Stimulated activated naive B cell treated with anti-CD40 and anti-IgM and Interleukin-4, amounts not matched to agents 10 μg/mL and 1 μg/mL and 100 μg/mL, for 72 hours (primary cell): ENCODE data around the gene METTL15.
"Not testable (repeated sequence)": the region's sequence is repeated elsewhere in the genome, so short reads cannot be mapped to it uniquely, and the experiment has no call there.

Experiments used
- ATAC-seq, 2 donors: fragments of 150-1000 bp; cut with Tn5 transposase; replicated peaks; 2 replicates each; pipeline ENCODE4 v1.10.0; 2021; ENCODE audit warnings: moderate library complexity in 1 of 2
- DNase-seq: peaks from one replicate; pipeline ENCODE4 v3.0.0; 2021
- H3K27ac Mint-ChIP-seq: one replicate; pipeline ENCODE4 v1.8.0; 2022; ENCODE audit warnings: mild to moderate bottlenecking, mixed read lengths
- H3K27me3 Mint-ChIP-seq, 2 donors: one replicate each; pipeline ENCODE4 v1.8.0; 2022; ENCODE audit warnings: mixed read lengths in 2 of 2
- H3K36me3 Mint-ChIP-seq, 2 donors: one replicate each; pipeline ENCODE4 v1.8.0; 2022; ENCODE audit warnings: mixed read lengths in 2 of 2, mild to moderate bottlenecking in 1 of 2
- H3K4me1 Mint-ChIP-seq, 2 donors: one replicate each; pipeline ENCODE4 v1.8.0; 2022; ENCODE audit warnings: mixed read lengths in 2 of 2, mild to moderate bottlenecking in 1 of 2
- H3K4me3 Mint-ChIP-seq, 2 donors: one replicate each; pipeline ENCODE4 v1.8.0; 2022; ENCODE audit warnings: mild to moderate bottlenecking in 2 of 2, mixed read lengths in 2 of 2, moderate library complexity in 1 of 2
- H3K9me3 Mint-ChIP-seq, 2 donors: one replicate each; pipeline ENCODE4 v1.8.0; 2022; ENCODE audit warnings: mixed read lengths in 2 of 2, mild to moderate bottlenecking in 1 of 2

Gene METTL15, protein sequence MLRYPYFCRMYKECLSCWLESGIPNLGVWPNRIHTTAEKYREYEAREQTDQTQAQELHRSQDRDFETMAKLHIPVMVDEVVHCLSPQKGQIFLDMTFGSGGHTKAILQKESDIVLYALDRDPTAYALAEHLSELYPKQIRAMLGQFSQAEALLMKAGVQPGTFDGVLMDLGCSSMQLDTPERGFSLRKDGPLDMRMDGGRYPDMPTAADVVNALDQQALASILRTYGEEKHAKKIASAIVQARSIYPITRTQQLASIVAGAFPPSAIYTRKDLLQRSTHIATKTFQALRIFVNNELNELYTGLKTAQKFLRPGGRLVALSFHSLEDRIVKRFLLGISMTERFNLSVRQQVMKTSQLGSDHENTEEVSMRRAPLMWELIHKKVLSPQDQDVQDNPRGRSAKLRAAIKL

DNA sequence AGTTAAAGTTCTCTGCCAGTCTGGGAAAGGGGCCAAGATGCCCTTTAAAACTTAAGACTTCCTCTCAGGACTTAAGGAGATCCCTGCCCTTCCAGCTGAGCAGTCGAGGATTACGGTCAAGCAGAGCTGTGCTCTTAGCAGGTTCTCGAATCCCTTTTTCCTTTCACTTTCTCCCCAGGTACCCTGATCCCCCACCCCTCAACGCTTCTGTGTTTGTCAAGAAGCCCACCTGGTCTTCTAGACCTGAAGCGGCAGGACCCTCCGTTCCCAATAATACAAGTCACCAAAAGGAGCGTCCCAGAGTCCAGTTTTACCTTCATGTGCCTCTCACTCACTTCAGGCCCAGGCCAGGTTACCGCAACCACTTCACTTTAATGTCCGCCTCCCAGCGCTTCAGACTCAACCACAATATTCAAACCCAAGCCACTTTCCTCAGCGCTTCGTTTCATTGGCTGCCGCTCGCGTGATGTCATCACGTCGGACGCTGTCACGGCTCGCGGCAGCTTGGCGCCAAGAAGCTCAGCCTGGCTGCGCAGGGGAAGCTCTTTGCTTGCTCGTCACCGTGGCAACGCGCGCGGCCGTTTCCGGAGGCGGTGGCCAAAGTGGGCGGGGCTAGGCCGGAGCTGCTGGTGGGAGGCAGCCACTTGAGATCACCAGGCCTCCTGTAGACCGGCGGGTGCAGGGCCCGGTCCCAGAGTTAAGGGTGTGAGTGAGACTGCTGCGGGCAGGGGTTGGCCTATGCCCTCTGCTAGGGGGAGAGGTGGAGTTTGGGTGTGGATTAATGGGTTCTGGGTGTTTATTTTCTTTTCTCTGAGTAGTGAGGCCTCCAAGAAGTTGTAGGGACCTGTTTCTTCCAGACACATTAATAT lies at the start of gene METTL15, which contains the start of gene KIF18A:
Gene METTL15 (plus strand): TSS at position 639 of the 869 bp plus-strand sequence. CDS start 4,947 bp downstream, outside the sequence.
Gene KIF18A (minus strand): TSS at position 407 of the 869 bp plus-strand sequence. CDS start 10,209 bp downstream, outside the sequence.
- Mint-ChIP-seq H3K27me3 (no peaks in the 10 kb centered on the region), H3K4me3 (peak within 1 kb of the TSS; percentile 99), H3K27ac (peak within 1 kb of the TSS; percentile 99), H3K4me1 (peaks cover 9 to 40% of the 10 kb centered on the region in 2 donors), H3K36me3 (no peaks in the 10 kb centered on the region), H3K9me3 (no peaks in the 10 kb centered on the region)
- ATAC-seq (peak; percentile 96 to 97), DNase-seq (peak; percentile 100)

DNA sequence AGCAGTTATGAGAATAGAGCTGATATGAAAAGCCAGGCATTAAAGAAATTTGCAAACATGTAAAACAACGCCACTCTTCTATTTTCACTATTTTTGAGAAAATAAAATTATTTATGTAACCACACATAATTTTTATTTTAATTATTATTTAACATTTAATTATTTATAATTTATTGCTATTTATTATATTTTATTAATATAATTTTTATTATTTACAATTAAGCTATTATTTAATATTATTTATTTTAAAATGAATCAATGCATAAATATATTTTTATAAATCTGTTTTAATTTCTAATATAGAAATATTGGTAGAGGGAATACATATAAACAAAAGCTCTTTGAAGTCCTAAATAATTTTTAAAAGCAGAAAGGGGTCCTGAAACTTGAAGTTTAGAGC lies 36.9 kb upstream of the METTL15 start:
- DNase-seq: no peak
- Mint-ChIP-seq H3K4me3 (no peak overlapping the region), H3K4me1 (no peaks in the 10 kb centered on the region), H3K27me3 (no peaks in the 10 kb centered on the region), H3K9me3 (no peaks in the 10 kb centered on the region), H3K36me3 (peaks cover 1 to 4% of the 10 kb centered on the region in 2 donors), H3K27ac (no peak overlapping the region)
- no peak for ATAC-seq

DNA sequence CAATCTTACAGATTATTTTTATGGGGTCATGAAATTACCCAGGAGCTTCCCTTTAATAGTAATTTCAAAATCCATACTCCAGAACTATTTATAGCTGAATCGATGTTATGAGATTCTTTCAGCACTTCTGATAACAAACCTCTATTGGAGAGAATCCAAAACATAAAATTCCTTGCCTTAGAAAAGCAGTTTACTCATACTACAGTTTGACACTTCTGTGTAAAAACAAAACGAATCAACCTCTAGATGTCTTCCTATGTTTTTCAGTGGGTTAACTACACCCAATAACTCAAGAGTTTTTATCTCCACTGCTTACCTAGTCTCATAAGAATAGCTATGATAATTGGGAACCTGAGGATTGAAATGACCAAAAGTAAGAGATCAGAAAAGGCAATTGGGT lies 35.9 kb upstream of the METTL15 start:
- ATAC-seq: no peak
- Mint-ChIP-seq H3K4me3 (no peak overlapping the region), H3K27me3 (no peaks in the 10 kb centered on the region), H3K9me3 (no peaks in the 10 kb centered on the region), H3K4me1 (no peaks in the 10 kb centered on the region), H3K36me3 (peaks cover 2 to 4% of the 10 kb centered on the region in 2 donors), H3K27ac (no peak overlapping the region)
- no peak for DNase-seq

DNA sequence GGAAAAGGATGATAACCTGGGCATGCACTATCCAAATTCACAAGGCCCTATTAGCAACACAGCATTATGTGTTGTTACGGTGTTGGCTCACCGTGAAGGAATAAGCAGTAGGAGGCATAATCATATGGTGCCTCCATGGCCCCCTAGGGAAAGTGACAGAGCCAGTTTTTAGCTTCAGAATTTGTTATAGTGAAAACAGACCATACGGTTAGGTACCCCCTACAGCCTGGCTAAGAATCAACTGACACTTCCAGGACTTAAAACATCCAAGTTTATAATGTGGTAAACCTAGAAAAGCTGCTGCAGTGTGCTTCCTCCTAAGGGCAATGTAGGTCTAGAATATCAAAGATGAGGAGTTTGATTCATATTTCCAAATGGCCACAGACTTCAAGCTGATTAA lies 30.7 kb upstream of the METTL15 start:
- no peak for DNase-seq
- no peaks in the 10 kb centered on the region for H3K27me3 Mint-ChIP-seq
- H3K4me1 Mint-ChIP-seq: no peaks in the 10 kb centered on the region
- no peak overlapping the region for H3K4me3 Mint-ChIP-seq
- peaks cover 2 to 4% of the 10 kb centered on the region in 2 donors for H3K36me3 Mint-ChIP-seq
- ATAC-seq: no peak
- H3K9me3 Mint-ChIP-seq: no peaks in the 10 kb centered on the region
- H3K27ac Mint-ChIP-seq: no peak overlapping the region

DNA sequence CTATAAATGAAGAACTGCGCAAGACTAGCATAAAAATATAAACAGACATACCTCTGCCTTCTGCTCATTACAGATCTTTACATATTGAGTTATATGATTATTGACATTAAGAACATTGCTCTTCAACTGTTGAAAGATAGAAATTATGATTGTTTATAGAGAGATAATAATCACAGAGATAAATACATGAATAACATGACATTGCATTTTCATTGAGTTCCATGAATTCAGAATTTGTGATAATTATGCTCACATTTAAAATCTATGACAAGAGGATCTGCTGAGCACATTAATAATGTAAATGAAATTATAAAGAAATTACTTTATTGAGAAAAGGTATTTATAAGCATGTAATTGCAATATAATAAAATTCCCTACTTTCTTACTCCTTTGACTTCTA lies 25.1 kb upstream of the METTL15 start:
- Mint-ChIP-seq H3K4me3 (no peak overlapping the region), H3K27me3 (no peaks in the 10 kb centered on the region)

DNA sequence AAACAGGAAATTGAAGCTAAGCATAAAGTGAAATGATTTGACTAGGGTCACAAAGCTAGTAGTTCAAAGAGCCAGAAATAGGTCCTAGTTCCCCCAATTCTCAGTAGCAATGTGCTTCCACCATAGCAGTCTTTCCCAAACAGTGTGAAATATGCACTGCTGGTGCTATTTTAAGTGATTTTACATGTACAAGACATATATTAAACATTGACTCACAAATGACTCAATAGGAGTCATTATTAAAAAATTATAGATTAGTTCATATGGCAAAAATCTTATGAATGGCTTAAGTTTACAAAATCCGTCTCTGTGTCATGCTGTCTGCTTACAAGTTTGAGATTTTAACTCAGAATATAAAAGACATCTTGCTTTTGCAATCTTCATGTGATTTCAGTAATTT lies 21.6 kb upstream of the METTL15 start:
- DNase-seq (no peak), ATAC-seq (no peak)
- Mint-ChIP-seq H3K36me3 (peaks cover 7 to 10% of the 10 kb centered on the region in 2 donors), H3K27me3 (no peaks in the 10 kb centered on the region), H3K9me3 (no peaks in the 10 kb centered on the region), H3K4me3 (no peak overlapping the region), H3K4me1 (no peaks in the 10 kb centered on the region), H3K27ac (no peak overlapping the region)

More for the DNA sequence above, 25.1 kb upstream of the METTL15 start:
- Mint-ChIP-seq H3K4me1 (no peaks in the 10 kb centered on the region), H3K27ac (no peak overlapping the region), H3K36me3 (peaks cover 7 to 10% of the 10 kb centered on the region in 2 donors), H3K9me3 (no peaks in the 10 kb centered on the region)
- ATAC-seq (no peak), DNase-seq (no peak)

DNA sequence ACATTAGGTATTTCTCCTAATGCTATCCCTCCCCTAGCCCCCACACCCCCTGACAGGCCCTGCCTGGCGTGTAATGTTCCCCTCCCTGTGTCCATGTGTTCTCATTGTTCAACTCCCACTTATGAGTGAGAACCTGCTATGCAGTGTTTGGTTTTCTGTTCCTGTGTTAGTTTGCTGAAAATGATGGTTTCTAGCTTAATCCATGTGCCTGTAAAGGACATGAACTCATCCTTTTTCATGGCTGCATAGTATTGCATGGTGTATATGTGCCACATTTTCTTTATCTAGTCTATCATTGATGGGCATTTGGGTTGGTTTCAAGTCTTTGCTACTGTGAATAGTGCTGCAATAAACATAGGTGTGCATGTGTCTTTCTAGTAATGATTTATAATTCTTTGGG lies 21.0 kb upstream of the METTL15 start:
- not testable (repeated sequence) for H3K4me1 Mint-ChIP-seq, H3K27ac Mint-ChIP-seq, H3K9me3 Mint-ChIP-seq, H3K4me3 Mint-ChIP-seq, H3K27me3 Mint-ChIP-seq, DNase-seq, ATAC-seq
- peaks cover 7 to 10% of the 10 kb centered on the region in 2 donors for H3K36me3 Mint-ChIP-seq

DNA sequence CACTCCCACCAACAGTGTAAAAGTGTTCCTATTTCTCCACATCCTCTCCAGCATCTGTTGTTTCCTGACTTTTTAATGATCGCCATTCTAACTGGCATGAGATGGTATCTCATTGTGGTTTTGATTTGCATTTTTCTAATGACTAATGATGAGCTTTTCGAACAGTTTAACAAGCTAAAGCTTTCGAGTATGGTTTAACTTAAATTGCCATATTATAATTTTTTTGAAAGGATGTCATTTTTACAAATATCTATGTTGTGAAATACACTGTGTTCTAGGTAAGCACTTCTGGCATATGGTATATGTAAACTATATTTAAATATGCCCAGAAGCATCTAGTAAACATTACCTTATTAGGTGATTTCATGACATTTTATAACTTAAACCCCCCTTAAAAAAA lies 20.5 kb upstream of the METTL15 start:
- not testable (repeated sequence) for DNase-seq, H3K27me3 Mint-ChIP-seq, H3K9me3 Mint-ChIP-seq, H3K4me1 Mint-ChIP-seq, H3K27ac Mint-ChIP-seq, H3K4me3 Mint-ChIP-seq, ATAC-seq
- H3K36me3 Mint-ChIP-seq: peaks cover 7 to 10% of the 10 kb centered on the region in 2 donors

DNA sequence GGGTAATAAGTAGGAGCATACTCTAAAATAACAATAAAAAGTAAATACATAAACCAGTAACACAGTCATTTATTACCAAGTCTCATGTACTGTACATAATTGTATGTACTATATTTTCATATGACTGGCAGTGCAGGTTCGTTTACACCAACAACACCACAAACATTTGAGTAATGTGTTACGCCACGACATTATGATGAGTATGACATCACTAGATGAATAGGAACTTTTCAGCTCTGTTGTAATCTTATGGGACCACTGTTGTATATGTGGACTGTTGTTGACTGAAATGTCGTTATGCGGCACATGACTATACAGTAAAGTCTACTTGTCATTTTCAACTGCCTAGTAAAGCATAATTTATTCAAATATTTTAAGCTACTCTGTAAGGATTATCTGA lies 18.8 kb upstream of the METTL15 start:
- Mint-ChIP-seq H3K27me3 (no peaks in the 10 kb centered on the region), H3K4me1 (no peaks in the 10 kb centered on the region), H3K9me3 (no peaks in the 10 kb centered on the region), H3K4me3 (no peak overlapping the region), H3K27ac (no peak overlapping the region), H3K36me3 (peaks cover 7 to 10% of the 10 kb centered on the region in 2 donors)
- no peak for ATAC-seq
- no peak for DNase-seq

DNA sequence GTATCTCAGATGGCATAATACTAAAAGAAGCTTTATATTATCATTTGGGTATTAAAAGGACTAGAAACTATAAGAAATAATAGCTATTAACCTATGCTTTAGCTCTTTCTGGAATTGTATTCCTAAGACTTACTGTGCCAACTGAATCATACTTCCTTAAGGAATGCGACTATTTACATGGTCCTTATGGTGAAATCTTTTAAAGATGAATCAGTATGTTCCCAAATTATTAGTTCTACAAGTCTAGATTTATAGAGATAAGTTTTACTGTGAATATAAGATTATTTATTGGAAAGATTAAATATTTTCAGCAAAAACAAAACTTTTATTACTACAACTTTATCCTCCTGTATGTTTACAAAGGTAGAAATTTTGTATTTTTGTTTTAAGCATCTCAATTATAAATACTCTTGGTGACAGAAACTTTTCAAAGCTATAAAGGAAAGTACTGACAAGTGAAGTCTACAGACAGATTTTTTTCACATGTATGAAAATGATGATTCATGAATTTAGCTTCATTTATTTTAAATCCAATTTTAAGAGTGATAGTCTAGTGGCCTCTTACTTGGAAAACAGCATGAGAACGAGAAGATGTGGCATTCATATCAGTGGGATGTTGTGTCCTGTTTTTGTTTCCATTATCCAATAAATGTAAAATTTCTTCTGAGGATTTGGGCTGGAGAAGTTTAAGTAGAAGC lies 18.0 kb upstream of the METTL15 start:
- H3K9me3 Mint-ChIP-seq: no peaks in the 10 kb centered on the region
- DNase-seq: no peak

DNA sequence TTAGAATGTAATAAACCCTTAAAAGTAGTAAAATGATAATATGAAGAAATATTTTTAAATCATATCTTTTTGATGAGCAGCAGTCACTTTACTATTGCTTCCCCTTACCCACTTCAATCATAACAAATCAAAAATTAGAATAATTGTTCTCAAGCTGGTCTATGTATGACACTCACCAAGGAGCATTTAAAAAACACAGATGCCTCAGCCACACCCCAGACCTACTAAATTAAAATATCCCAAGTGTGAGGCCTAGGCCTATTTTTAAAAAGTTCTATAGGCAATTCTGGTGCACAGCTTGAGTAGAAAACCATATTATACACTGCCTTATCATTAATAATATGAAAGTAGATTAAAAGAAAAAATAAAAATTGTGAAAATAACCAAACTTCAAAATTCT lies 15.4 kb upstream of the METTL15 start:
- H3K4me3 Mint-ChIP-seq: no peak overlapping the region
- ATAC-seq (no peak), DNase-seq (no peak)
- H3K36me3 Mint-ChIP-seq: peaks cover 0 to 7% of the 10 kb centered on the region in 2 donors
- H3K27ac Mint-ChIP-seq: no peak overlapping the region
- no peaks in the 10 kb centered on the region for H3K27me3 Mint-ChIP-seq
- H3K9me3 Mint-ChIP-seq: no peaks in the 10 kb centered on the region
- no peaks in the 10 kb centered on the region for H3K4me1 Mint-ChIP-seq

More for the DNA sequence above, 18.0 kb upstream of the METTL15 start:
- Mint-ChIP-seq H3K4me1 (no peaks in the 10 kb centered on the region), H3K27me3 (no peaks in the 10 kb centered on the region), H3K36me3 (peaks cover 7 to 11% of the 10 kb centered on the region in 2 donors), H3K27ac (no peak overlapping the region), H3K4me3 (no peak overlapping the region)
- no peak for ATAC-seq

DNA sequence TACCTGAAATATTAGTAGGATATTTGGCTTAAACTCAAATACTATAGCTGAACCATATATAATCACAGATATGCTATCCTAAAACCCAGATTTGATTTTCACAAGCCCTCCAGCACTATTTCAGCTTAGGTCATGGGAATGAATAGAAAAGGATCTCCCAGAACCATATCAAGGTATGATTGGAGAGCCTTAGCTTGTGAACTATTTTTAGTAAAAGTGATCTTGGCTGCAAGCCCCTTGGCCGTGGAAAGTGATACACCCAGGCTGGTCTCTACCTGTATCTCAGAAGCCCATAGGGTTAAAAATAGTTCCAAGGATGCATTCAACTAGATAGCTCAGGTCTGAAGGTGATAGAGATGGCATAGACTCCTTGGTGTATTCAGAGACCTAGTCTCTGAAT lies 9.9 kb upstream of the METTL15 start:
- H3K36me3 Mint-ChIP-seq: peaks cover 0 to 7% of the 10 kb centered on the region in 2 donors

DNA sequence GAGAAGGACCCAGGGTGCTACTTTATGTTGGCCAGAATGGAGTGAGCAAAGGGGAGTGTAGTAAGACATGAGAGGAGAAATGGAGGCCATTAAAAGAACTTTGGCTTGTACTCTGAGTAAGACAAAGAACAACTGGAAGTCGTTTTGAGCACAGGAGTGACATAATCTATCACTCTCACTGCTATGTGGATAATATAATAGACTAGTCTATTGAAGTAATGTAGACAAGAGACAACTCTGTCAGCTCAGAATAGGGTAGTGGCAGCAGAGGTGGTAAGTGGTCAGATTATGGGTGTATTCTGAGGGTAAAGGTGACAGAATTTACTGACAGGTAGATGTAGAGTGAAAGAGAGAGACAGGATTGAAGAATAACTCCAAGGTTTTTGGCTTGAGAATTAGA lies 8.5 kb upstream of the METTL15 start:
- ATAC-seq: no peak
- Mint-ChIP-seq H3K9me3 (no peaks in the 10 kb centered on the region), H3K27me3 (no peaks in the 10 kb centered on the region), H3K4me1 (peaks cover 0 to 5% of the 10 kb centered on the region in 2 donors), H3K4me3 (no peak overlapping the region), H3K27ac (no peak overlapping the region), H3K36me3 (peaks cover 0 to 7% of the 10 kb centered on the region in 2 donors)
- no peak for DNase-seq

More for the DNA sequence above, 9.9 kb upstream of the METTL15 start:
- H3K9me3 Mint-ChIP-seq: no peaks in the 10 kb centered on the region
- DNase-seq: no peak
- no peak overlapping the region for H3K27ac Mint-ChIP-seq
- no peak for ATAC-seq
- H3K27me3 Mint-ChIP-seq: no peaks in the 10 kb centered on the region
- H3K4me3 Mint-ChIP-seq: no peak overlapping the region
- peaks cover 0 to 5% of the 10 kb centered on the region in 2 donors for H3K4me1 Mint-ChIP-seq

DNA sequence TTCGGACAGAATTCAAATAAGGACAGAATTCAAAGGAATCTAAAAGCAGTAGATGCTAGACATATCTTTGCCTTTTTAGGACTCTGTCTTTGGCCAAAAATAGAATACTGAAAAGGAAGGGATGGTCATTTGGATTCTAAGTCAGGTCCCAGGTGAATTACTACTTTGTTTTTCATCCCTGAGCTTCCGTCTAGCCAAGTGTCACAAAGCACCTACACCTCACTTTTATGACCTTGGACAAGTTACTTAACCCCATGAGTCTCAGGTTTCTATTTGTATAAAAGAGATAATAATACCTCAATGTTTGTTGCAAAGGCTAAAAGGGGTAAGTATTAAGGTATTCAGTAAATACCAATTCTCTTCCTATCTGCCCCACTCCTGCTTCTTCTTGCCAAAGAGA lies 7.5 kb upstream of the METTL15 start:
- Mint-ChIP-seq H3K27ac (no peak overlapping the region), H3K4me3 (no peak overlapping the region), H3K36me3 (peaks cover 0 to 4% of the 10 kb centered on the region in 2 donors), H3K9me3 (no peaks in the 10 kb centered on the region), H3K4me1 (peaks cover 0 to 5% of the 10 kb centered on the region in 2 donors), H3K27me3 (no peaks in the 10 kb centered on the region)
- no peak for ATAC-seq
- no peak for DNase-seq
